Fibroblast of lung (primary cell): Measurements from ENCODE around the gene ZNF284.

Experiments used
- EZH2 ChIP-seq: IDR thresholded peaks from 2 replicates; pipeline ENCODE4 v1.5.1; 2012; ENCODE audit warnings: low read length, control low read depth, mild to moderate bottlenecking; ENCODE audit errors: missing control alignments
- TF ChIP-seq, protein P1 (sequence below), 2 donors: IDR thresholded peaks in 1 of 2; conservative IDR thresholded peaks in 1 of 2; 1 replicate in 1 of 2; 2 replicates in 1 of 2; pipeline ENCODE4 v1.5.1; 2011 to 2012; ENCODE audit warnings: low read length in 2 of 2, control low read depth in 1 of 2, inconsistent platforms in 1 of 2, low read depth in 1 of 2, mild to moderate bottlenecking in 1 of 2

DNA sequence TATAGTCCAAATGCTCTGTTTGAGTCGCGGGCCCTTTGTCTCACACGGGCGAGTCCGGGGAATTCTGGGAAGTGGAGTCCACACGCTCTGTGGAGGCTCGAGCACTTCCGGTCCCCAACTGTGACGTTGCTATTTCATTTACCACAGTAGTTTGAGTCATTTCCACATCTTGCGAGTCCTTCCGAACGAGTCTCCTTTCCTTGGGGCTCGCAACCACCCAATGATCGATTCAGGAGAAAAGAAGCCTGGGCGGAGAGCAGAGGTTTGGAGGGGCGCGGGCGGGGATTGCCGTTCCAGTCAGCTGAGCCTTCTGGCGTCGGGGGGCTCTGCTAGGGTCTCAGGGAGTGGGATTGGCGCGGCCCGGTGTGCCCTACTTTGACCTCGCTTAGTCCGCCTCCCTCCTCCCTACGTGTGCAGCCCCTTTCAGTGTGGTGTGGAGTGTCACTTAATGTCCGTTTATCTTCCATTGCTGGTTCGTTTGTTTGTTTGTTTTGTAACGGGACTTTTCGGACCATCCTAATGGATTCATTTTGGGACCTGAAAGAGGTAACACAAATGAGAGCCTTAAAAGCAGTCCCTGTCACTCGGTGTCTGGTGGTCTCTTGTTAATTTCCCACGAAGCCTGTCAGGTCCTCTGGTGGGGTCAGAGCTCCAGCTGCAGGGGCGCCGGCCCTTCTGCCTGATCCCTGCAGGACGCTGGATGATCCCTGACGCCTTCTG, 46.6 kb upstream of the ZNF284 start, which contains the start of gene ZNF222:
- TF ChIP-seq, protein P1, sequence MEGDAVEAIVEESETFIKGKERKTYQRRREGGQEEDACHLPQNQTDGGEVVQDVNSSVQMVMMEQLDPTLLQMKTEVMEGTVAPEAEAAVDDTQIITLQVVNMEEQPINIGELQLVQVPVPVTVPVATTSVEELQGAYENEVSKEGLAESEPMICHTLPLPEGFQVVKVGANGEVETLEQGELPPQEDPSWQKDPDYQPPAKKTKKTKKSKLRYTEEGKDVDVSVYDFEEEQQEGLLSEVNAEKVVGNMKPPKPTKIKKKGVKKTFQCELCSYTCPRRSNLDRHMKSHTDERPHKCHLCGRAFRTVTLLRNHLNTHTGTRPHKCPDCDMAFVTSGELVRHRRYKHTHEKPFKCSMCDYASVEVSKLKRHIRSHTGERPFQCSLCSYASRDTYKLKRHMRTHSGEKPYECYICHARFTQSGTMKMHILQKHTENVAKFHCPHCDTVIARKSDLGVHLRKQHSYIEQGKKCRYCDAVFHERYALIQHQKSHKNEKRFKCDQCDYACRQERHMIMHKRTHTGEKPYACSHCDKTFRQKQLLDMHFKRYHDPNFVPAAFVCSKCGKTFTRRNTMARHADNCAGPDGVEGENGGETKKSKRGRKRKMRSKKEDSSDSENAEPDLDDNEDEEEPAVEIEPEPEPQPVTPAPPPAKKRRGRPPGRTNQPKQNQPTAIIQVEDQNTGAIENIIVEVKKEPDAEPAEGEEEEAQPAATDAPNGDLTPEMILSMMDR (conservative IDR thresholded peaks at IDR 0.05 in 1 of 2, IDR thresholded peaks at IDR 0.05 in 1 of 2; ENCODE audit: low read depth in 1 of 2, low read length in 2 of 2): no peak
- TF ChIP-seq EZH2: no peak
